Nucleus accumbens (tissue), 56 donors: ENCODE data around the gene NPBWR2.
"Not testable (repeated sequence)": the region's sequence is repeated elsewhere in the genome, so short reads cannot be mapped to it uniquely, and the experiment has no call there.

Source experiments
- DNase-seq, 56 donors: peaks; one replicate each; lab custom pipeline; 2025; lab: John Stamatoyannopoulos, UW

Gene NPBWR2

GRCh38 chr20:64091770-64092169, 15.6 kb downstream of the NPBWR2 start:
- peak in 16 of 56 donors; percentile 7 to 58 (median 32) for DNase-seq

GRCh38 chr20:64091340-64091739, 16.0 kb downstream of the NPBWR2 start:
- DNase-seq = no peak

GRCh38 chr20:64090165-64090564, 17.2 kb downstream of the NPBWR2 start:
- DNase-seq = peak in 32 of 56 donors; percentile 16 to 74 (median 35)

- not testable (repeated sequence) for DNase-seq
These were observed 18.8 kb downstream of the NPBWR2 start for GRCh38 chr20:64088586-64088985.

- not testable (repeated sequence) for DNase-seq
These were observed 20.0 kb downstream of the NPBWR2 start for GRCh38 chr20:64087226-64087825.

GRCh38 chr20:64086801-64087200, 20.6 kb downstream of the NPBWR2 start:
- no peak for DNase-seq

- DNase-seq = no peak
These were observed 22.6 kb downstream of the NPBWR2 start for GRCh38 chr20:64084685-64085152.

- DNase-seq = peak in 1 of 56 donors; percentile 63
These were observed 23.3 kb downstream of the NPBWR2 start, which contains the start of gene LKAAEAR1 for GRCh38 chr20:64083804-64084684. Gene LKAAEAR1 (minus strand): TSS chr20:64084398. CDS start chr20:64084219, 179 bp downstream.

GRCh38 chr20:64083378-64083803, 24.0 kb downstream of the NPBWR2 start:
- peak in 43 of 56 donors; percentile 15 to 82 (median 54) for DNase-seq

GRCh38 chr20:64082820-64083377, 24.5 kb downstream of the NPBWR2 start:
- DNase-seq = peak in 1 of 56 donors; percentile 16

- no peak for DNase-seq
These were observed 25.1 kb downstream of the NPBWR2 start for GRCh38 chr20:64082126-64082731.

- no peak for DNase-seq
These were observed 25.8 kb downstream of the NPBWR2 start for GRCh38 chr20:64081624-64081964.

GRCh38 chr20:64080813-64081623, 26.3 kb downstream of the NPBWR2 start:
- DNase-seq = no peak

- peak in 2 of 56 donors; percentile 40 to 70 for DNase-seq
These were observed 27.2 kb downstream of the NPBWR2 start, which contains the start of gene OPRL1 for GRCh38 chr20:64080013-64080812. Gene OPRL1 (plus strand): TSS chr20:64080082. CDS start chr20:64092721, 12,639 bp downstream.

GRCh38 chr20:64079273-64080012, 27.9 kb downstream of the NPBWR2 start, which contains the start of gene RGS19:
Gene RGS19 (minus strand): TSS chr20:64079518. CDS start chr20:64076886, 2,632 bp downstream.
- DNase-seq = peak in 43 of 56 donors; percentile 11 to 83 (median 48)

GRCh38 chr20:64078934-64079272, 28.5 kb downstream of the NPBWR2 start:
- no peak for DNase-seq

- peak in 1 of 56 donors; percentile 24 for DNase-seq
These were observed 29.4 kb downstream of the NPBWR2 start for GRCh38 chr20:64077876-64078551.

GRCh38 chr20:64077541-64077875, 29.9 kb downstream of the NPBWR2 start:
- DNase-seq = no peak
